Fibroblast of mammary gland (primary cell): ENCODE results near the gene PLXNA2.

ENCODE experiments used
- DNase-seq: peaks from one replicate; pipeline ENCODE4 v3.0.0-alpha.2; 2010; ENCODE audit warnings: low read depth
- H3K4me3 ChIP-seq: 2 replicates; pipeline ENCODE4 v1.5.1; 2011; ENCODE audit warnings: low read depth, mild to moderate bottlenecking, low read length, moderate library complexity; ENCODE audit not compliant: control insufficient read depth
- TF ChIP-seq, protein P1 (sequence below): conservative IDR thresholded peaks from 2 replicates; pipeline ENCODE4 v1.5.1; 2011; ENCODE audit warnings: low read depth, low read length, inconsistent platforms; ENCODE audit not compliant: control insufficient read depth, insufficient read depth

The PLXNA2 gene

DNA sequence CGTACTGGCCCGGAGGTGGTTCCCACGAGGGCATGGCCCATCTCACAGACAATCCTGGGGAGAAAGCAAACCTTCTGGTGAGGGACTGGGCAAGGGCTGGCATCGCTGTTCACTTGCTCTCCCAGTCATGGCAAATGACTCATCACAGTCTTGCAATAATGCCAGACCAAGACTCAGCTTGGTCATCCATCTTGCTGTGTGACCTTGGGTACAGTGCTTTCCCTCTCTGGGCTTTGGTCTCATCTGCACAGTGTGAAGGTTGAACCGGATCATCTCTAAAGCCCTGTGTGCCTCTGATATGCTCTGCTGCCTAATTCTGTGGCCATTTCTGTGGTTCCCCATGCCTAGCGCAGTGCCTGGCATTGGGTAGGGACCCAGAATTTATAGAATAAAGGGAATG lies 189.7 kb downstream of the PLXNA2 start:
- no peak overlapping the region for H3K4me3 ChIP-seq
- TF ChIP-seq, protein P1, sequence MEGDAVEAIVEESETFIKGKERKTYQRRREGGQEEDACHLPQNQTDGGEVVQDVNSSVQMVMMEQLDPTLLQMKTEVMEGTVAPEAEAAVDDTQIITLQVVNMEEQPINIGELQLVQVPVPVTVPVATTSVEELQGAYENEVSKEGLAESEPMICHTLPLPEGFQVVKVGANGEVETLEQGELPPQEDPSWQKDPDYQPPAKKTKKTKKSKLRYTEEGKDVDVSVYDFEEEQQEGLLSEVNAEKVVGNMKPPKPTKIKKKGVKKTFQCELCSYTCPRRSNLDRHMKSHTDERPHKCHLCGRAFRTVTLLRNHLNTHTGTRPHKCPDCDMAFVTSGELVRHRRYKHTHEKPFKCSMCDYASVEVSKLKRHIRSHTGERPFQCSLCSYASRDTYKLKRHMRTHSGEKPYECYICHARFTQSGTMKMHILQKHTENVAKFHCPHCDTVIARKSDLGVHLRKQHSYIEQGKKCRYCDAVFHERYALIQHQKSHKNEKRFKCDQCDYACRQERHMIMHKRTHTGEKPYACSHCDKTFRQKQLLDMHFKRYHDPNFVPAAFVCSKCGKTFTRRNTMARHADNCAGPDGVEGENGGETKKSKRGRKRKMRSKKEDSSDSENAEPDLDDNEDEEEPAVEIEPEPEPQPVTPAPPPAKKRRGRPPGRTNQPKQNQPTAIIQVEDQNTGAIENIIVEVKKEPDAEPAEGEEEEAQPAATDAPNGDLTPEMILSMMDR: no peak
- DNase-seq: peak; percentile 28

GRCh38 chr1:208053661-208054060 lies 190.5 kb downstream of the PLXNA2 start:
- H3K4me3 ChIP-seq: no peak overlapping the region
- no peak for DNase-seq
- TF ChIP-seq, protein P1: no peak

- TF ChIP-seq, protein P1: no peak
- no peak for DNase-seq
- H3K4me3 ChIP-seq: no peak overlapping the region
Observed at GRCh38 chr1:208052926-208053407, 191.2 kb downstream of the PLXNA2 start.

- no peak overlapping the region for H3K4me3 ChIP-seq
- TF ChIP-seq, protein P1: no peak
- no peak for DNase-seq
Observed at GRCh38 chr1:208052135-208052534, 192.0 kb downstream of the PLXNA2 start.

- TF ChIP-seq, protein P1: no peak
- no peak for DNase-seq
- no peak overlapping the region for H3K4me3 ChIP-seq
Observed at GRCh38 chr1:208051651-208052050, 192.5 kb downstream of the PLXNA2 start.

DNA sequence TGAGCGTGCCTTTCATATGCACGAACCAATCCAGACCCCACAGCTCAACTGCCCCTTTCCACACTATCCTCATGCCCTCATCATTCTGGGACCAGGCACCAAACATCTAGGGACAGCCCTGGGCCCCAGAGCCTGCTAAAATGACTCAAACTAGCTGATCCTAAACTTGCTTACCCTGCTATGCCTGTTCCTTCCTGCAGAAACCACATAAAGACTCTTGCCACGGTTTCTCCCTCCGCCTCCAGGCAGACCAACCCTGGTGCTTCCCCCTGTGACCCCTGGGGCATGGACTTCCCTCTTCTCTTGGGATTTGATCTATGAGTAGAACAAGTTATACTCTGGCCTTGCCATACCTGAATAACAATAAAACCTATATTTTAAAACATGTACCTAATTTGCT lies 195.3 kb downstream of the PLXNA2 start:
- no peak for DNase-seq
- TF ChIP-seq, protein P1: no peak
- no peak overlapping the region for H3K4me3 ChIP-seq

DNA sequence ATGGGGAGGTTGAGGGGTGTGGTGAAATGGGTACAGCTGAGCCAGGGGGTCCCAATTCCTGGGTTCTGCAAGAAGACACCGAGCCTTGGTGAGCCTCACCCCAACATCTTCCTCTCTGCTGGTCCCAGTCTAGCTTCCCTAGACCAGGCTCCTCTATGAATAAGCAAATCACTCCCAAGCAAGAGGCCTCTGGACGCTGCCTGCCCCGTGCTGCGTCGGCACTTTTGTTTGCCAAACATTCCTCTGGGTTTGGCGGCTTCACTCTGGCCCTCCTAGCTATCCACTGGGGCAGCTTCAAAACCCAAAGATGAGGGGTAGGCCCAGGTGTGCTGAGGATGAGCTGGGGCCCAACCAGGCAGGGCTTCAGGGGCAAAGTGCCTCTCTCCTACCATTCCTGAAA lies 196.2 kb downstream of the PLXNA2 start:
- TF ChIP-seq, protein P1: no peak
- no peak for DNase-seq
- H3K4me3 ChIP-seq: no peak overlapping the region
